Esophagus squamous epithelium (tissue), 5 donors: ENCODE data around the gene RUNX3. TPM values are rescaled to one million over a fixed set of nuclear protein-coding genes. Genes with fewer than 3 reads are reported as not detected.

Experiments used
- DNase-seq: peaks from one replicate; lab custom pipeline; 2025; lab: John Stamatoyannopoulos, UW
- H3K27ac ChIP-seq, 4 donors: fragments of 200-600 bp; sonication (generic); one replicate each; pipeline ENCODE4 v1.5.1; 2016 to 2019; ENCODE audit warnings: mild to moderate bottlenecking in 1 of 4
- H3K27me3 ChIP-seq, 4 donors: fragments of 200-600 bp; sonication (generic); 1 replicate in 3 of 4; 2 replicates in 1 of 4; pipeline versions ENCODE4 v1.5.1 to v1.6.0; 2017 to 2021; ENCODE audit warnings: antibody characterized with exemption in 1 of 4
- H3K36me3 ChIP-seq, 3 donors: fragments of 200-600 bp; sonication (generic); one replicate each; pipeline ENCODE4 v1.5.1; 2016 to 2019
- H3K4me1 ChIP-seq, 3 donors: fragments of 200-600 bp; sonication (generic); one replicate each; pipeline ENCODE4 v1.5.1; 2017 to 2019
- H3K4me3 ChIP-seq, 4 donors: fragments of 200-600 bp; sonication (generic); 1 replicate in 3 of 4; 2 replicates in 1 of 4; pipeline ENCODE4 v1.5.1; 2016 to 2019; ENCODE audit warnings: mild to moderate bottlenecking in 2 of 4, moderate library complexity in 1 of 4
- H3K9me3 ChIP-seq, 3 donors: fragments of 200-600 bp; sonication (generic); one replicate each; pipeline ENCODE4 v1.5.1; 2016 to 2019
- POLR2A ChIP-seq, 4 donors: fragments of 450-650 bp; IDR thresholded peaks; one replicate each; pipeline ENCODE4 v1.6.1; 2017; ENCODE audit warnings: antibody characterized with exemption in 4 of 4, mild to moderate bottlenecking in 4 of 4, moderate library complexity in 3 of 4
- WGBS, 2 donors: methylation state at CpG; one replicate each; pipeline ENCODE4 v1.1.5; 2018; 5-methylcytosine and 5-hydroxymethylcytosine counted together
- intact Hi-C: fragments of 100-400 bp; cut with DNase I; formaldehyde crosslinking; loops from one replicate; pipeline ENCODE4 v1.15.0; 2022
- total RNA-seq, 4 donors: library from RNA; depleted of rRNA; stranded (reverse); fragments of >200 nt; gene quantifications; one replicate each; pipeline ENCODE4 v1.1.0, GENCODE V29; 2016
- TF ChIP-seq, protein P1 (sequence below), 6 experiments: fragments of 450-650 bp in 4 of 6; fragments of 200-600 bp in 2 of 6; sonication (generic) in 2 of 6; IDR thresholded peaks; one replicate each; pipeline ENCODE4 v1.5.1; 2016 to 2019; ENCODE audit warnings: antibody characterized with exemption in 6 of 6, mild to moderate bottlenecking in 4 of 6, moderate library complexity in 4 of 6
- donor health status: DM: yes; HTN: yes; CAD: no.

Gene RUNX3
- total RNA-seq, 4 donors from 2014 or later = 1.9 to 5.7 (median 3.1) TPM

DNA sequence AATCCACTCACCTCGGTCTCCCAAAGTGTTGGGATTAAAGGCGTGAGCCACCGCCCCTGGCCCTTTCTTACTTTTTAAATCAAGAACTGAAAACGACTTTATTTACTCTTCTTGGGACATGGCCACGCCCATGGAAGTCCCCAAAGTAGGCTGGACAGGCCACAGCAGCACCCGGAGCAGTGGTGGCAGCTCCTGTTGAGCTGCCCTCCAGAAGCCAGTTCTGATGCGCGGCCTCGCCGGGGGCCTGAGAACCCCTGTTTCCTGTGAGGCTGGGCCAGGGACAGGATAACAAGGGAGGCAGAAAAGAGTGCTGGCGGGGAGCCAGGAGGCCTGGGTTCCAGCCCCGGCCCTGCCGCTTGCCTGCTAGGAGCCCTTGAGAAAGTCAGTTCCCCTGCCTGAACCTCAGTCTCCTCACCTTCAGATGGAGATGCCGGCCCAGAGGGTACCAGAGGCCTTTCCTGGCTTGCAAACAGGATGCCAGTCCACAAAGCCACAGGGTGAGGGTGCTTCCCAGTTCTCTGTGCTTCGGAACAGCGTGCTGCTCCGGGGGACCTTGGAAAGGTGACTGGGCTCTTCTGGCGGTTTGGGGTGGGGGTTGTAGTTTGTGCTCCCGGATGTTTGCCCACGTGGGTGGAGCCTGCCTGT, 59.4 kb downstream of the RUNX3 start:
- WGBS, 2 donors = 56 to 63% methylated on average over 9 to 10 of the region's 20 CpGs
- intact Hi-C loops = no loop called here
- H3K9me3 ChIP-seq = no peaks in the 10 kb centered on the region
- peaks cover 0 to 67% (median 0%) of the 10 kb centered on the region in 4 donors for H3K27me3 ChIP-seq
- H3K4me1 ChIP-seq = peaks cover 0 to 15% (median 0%) of the 10 kb centered on the region in 3 donors
- TF ChIP-seq, protein P1, sequence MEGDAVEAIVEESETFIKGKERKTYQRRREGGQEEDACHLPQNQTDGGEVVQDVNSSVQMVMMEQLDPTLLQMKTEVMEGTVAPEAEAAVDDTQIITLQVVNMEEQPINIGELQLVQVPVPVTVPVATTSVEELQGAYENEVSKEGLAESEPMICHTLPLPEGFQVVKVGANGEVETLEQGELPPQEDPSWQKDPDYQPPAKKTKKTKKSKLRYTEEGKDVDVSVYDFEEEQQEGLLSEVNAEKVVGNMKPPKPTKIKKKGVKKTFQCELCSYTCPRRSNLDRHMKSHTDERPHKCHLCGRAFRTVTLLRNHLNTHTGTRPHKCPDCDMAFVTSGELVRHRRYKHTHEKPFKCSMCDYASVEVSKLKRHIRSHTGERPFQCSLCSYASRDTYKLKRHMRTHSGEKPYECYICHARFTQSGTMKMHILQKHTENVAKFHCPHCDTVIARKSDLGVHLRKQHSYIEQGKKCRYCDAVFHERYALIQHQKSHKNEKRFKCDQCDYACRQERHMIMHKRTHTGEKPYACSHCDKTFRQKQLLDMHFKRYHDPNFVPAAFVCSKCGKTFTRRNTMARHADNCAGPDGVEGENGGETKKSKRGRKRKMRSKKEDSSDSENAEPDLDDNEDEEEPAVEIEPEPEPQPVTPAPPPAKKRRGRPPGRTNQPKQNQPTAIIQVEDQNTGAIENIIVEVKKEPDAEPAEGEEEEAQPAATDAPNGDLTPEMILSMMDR (IDR thresholded peaks at IDR 0.05) = no peak
- no peak for TF ChIP-seq POLR2A (IDR thresholded peaks at IDR 0.05)
- H3K4me3 ChIP-seq = no peak overlapping the region
- DNase-seq = no peak
- H3K36me3 ChIP-seq = no peaks in the 10 kb centered on the region
- H3K27ac ChIP-seq = no peak overlapping the region

DNA sequence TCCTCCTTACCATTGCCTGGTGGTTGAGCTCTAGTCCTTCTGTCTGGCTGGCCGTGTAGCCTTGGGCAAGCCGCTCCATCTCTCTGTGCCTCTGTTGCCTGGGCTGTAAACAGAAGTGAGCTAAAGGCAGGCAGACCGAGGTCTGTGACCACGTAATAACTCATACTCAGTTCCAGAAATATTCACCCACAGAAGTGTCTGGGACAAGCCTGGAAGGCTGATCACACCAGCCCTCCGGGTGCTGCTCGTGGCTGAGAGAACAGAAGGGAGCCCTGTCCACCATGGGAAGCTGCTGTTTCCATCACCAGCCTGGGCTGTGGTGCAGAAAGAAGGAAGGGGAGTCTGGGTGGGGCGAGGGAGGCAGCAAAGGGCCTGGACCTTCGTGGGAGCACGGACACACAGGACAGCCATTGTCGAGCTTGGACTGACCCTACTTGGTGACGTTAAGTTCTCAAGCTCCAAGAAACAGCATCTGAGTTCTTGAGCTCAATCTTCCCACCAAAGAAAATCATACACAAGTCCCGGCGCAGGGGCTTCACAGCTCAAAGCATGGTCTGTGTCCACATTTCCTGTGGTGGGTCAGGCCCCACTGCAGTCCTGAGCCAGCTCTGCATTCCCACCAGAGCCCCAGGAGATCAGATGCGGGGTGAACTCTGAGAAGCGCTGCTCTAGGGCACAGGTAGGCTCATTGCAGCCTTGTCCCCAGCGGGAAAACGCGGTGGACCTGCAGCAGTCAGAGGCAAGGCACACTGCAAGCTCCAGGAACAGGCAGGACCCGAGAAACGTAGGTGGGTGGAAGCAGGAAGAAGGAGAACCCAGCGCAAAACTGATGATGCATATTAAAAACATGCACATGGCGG, 61.8 kb downstream of the RUNX3 start:
- intact Hi-C loops = no loop called here
- Histone ChIP-seq H3K36me3 (no peaks in the 10 kb centered on the region), H3K9me3 (no peaks in the 10 kb centered on the region), H3K4me1 (peaks cover 0 to 21% (median 0%) of the 10 kb centered on the region in 3 donors), H3K27me3 (peaks cover 0 to 68% (median 0%) of the 10 kb centered on the region in 4 donors), H3K27ac (no peak overlapping the region), H3K4me3 (no peak overlapping the region)
- WGBS, 2 donors = 66 to 76% methylated on average over 8 to 10 of the region's 22 CpGs
- no peak for DNase-seq
- TF ChIP-seq, protein P1 (IDR thresholded peaks at IDR 0.05) = no peak
- no peak for TF ChIP-seq POLR2A (IDR thresholded peaks at IDR 0.05)

DNA sequence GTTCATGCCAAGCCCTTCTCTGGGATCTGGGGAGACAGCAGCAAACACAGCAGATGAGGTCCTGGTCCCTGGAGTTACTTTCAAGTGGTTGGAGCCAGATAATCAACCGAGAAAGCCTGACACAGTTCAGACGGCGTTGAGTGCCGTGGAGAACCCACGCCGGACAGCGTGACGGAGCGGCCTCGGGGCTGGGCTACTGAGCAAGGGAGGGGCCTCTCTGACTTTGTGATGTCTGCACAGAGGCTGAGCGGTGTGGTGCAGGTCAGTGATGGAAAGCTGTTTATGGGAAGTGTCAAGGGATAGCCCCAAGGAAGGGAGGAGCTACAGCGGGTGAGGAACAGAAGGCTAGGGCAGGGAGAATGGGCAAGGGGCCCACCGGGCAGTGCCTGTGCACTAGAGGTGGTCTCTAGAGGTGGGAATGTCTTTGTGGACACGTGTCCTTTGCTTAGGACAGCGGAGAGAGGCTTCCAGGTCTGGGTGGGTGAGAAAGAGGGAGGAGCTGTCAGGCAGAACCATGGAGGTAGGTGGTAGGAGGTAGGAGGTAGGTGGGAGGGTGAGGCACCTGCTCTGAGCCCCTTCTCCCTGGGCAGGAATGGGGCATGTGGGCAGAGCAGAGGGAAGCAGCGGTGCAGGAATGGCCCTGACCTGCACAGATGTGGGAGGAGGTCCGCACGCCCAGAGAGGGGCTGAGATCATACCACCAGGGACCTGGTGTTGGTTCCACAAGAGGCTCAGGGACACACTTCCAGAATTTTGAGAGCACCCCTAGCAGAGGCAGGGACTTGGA, 62.8 kb downstream of the RUNX3 start:
- peaks cover 0 to 72% (median 0%) of the 10 kb centered on the region in 4 donors for H3K27me3 ChIP-seq
- 45 to 62% methylated on average over 8 to 15 of the region's 18 CpGs for WGBS, 2 donors

DNA sequence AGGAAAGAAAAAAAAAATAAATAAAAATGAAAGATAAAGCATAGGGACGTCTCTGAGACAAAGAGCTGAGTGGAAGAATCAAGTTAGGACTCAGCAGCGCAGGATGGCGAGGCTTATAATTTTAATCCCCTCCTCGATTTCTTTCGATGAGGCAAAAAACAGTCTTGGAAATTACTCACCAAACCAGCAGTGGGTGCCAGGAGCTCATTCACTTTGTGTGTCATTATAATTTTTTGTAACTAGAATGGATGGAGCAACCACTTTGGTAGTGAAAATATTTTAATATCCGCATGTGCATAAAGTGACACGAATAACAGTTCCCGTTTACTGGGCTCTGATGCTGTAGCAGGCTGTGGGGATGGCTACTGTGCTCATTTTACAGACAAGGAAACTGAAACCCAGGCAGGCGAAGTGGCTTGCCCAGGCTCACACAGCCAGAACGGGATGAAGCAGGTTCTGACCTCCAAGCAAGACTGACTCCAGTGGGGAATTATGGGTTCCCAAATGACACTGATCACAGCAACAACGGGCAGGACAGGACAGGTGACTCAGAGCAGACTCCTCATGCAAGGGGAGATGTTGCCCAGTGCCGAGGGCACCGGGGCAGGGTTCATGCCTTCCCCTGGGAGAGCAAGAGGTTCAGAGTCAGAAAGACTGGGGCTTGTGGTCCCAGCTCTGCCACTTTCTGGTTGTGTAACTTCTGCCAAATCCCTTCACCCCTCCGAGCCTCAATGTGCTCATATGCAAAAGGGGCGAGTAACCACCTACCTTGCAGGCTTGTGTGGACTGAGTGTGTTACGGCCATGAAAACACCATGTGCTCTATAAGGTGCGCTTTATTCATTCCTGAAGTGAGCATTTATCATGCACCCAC, 63.6 kb downstream of the RUNX3 start:
- no peak for TF ChIP-seq POLR2A (IDR thresholded peaks at IDR 0.05)
- TF ChIP-seq, protein P1 (IDR thresholded peaks at IDR 0.05) = no peak
- peaks cover 0 to 72% (median 0%) of the 10 kb centered on the region in 4 donors for H3K27me3 ChIP-seq
- no peak for DNase-seq

More for the DNA sequence above, 62.8 kb downstream of the RUNX3 start:
- no peak for TF ChIP-seq POLR2A (IDR thresholded peaks at IDR 0.05)
- TF ChIP-seq, protein P1 (IDR thresholded peaks at IDR 0.05) = no peak
- Histone ChIP-seq H3K27ac (no peak overlapping the region), H3K4me1 (peaks cover 0 to 27% (median 0%) of the 10 kb centered on the region in 3 donors), H3K4me3 (no peak overlapping the region), H3K36me3 (no peaks in the 10 kb centered on the region), H3K9me3 (no peaks in the 10 kb centered on the region)
- intact Hi-C loops = no loop called here
- no peak for DNase-seq

More for the DNA sequence above, 63.6 kb downstream of the RUNX3 start:
- H3K4me3 ChIP-seq = no peak overlapping the region
- intact Hi-C loops = no loop called here
- no peaks in the 10 kb centered on the region for H3K9me3 ChIP-seq
- 44 to 45% methylated on average over 9 to 15 of the region's 17 CpGs for WGBS, 2 donors
- no peaks in the 10 kb centered on the region for H3K36me3 ChIP-seq
- no peak overlapping the region for H3K27ac ChIP-seq
- peaks cover 0 to 34% (median 0%) of the 10 kb centered on the region in 3 donors for H3K4me1 ChIP-seq
